HG02678 (cell line): ENCODE measurements around the gene CD84.
A peak's percentile ranks its signal among the peaks of the same experiment; 100 is the strongest.
"Not testable (repeated sequence)": the region's sequence is repeated elsewhere in the genome, so short reads cannot be mapped to it uniquely, and the experiment has no call there.

Experiments used
- ATAC-seq: cut with Tn5 transposase; IDR thresholded peaks from one replicate; pipeline ENCODE4 v1.9.1; 2021; ENCODE audit warnings: mild to moderate bottlenecking, moderate library complexity; ENCODE audit not compliant: unreplicated experiment

Gene CD84

DNA sequence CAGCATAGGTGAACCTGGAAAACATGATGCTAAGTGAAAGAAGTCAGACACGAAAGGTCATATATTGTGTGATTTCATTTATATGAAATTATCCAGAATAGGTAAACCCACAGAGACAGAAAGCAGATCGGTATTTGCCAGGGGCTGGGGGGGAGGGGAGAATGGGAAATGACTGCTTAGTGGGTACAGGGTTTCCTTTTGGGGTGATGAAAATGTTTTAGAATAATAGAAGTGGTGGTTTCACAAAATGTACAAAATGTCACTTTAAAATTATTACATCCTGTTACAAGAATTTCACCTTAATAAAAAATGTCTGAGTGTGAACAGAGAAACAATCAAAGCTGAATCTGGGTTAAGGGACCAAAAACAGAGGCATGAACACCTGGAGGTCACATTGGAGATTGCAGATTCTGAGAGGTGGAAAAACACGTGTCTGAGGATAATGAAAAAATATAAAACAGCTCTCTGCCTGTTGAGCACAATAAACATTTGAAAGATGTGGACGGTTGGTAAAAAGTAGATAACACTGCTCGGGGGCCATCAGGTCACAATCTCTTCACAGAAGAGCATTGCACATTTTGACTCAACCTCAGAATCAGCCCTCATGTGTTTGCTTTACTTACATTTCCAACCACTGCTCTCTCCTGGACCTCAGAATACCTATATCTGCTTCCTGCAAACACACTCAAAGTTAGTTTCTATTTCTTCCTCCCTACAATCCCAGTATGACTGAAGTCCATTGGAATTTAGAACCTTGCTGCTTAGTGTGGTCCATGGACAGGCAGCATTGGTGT is 59.5 kb downstream of the CD84 start:
- peak; percentile 45 for ATAC-seq

DNA sequence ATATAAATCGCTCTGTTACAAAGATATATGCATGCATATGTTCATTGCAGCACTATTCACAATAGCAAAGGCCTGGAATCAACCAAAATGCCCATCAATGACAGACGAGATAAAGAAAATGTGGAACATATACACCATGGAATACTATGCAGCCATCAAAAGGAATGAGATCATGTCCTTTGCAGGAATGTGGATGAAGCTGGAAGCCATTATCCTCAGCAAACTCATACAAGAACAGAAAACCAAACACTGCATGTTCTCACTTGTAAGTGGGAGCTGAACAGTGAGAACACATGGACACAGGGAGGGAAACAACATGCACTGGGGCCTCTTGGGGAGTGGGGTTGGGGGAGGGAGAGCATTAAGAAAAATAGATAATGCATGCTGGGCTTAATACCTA is 61.8 kb downstream of the CD84 start:
- ATAC-seq, result not testable (repeated sequence)

DNA sequence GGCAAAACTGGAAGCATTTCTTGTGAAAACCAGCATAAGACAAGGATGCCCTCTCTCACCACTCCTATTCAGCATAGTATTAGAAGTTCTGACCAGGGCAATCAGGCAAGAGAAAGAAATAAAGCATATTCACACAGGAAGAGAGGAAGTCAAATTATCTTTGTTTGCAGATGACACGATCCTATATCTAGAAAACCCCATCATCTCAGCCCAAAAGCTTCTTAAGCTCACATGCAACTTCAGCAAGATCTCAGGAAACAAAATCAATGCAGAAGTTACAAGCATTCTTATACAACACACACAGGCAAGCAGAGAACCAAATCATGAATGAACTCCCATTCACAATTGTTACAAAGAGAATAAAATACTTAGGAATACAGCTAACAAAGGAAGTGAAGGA is 63.4 kb downstream of the CD84 start:
- ATAC-seq, result not testable (repeated sequence)

DNA sequence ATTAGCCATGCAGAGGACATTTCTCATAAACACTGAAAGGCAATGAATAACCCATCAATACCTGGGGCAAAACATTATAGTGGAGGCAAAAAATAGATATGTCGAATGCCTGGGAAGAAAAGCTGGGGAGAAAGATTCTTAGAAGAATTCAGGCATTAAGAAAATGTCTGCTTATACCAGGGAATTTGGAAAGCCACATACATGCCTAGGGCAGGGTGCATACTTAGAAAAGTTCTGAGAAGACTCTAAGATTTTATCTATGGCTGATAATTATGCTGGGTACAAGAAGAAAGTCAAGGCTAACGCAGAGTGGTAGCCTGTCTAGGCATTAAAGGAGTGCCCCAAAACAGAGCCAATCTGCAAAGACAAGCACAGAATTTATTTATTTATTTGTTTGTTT is 74.6 kb downstream of the CD84 start:
- no peak for ATAC-seq

DNA sequence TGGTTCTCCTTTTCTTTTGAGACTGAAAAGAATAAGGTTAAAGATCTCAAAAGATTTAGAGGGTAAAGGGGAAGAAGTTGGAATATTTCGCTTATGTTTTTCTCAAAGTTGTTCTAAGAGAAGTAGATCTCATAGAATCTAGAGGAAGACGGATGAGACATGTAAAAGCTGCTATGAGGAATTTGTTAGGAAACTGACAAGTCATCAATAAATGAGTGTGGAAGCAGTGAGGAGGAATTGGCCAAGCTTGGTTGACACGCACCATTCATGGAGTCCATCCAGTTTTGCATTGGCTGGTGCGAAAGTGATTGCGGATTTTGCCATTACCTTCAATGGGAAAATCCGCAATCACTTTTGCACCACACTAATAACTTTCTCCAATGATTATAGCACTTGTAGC is 76.2 kb downstream of the CD84 start:
- ATAC-seq, result no peak

DNA sequence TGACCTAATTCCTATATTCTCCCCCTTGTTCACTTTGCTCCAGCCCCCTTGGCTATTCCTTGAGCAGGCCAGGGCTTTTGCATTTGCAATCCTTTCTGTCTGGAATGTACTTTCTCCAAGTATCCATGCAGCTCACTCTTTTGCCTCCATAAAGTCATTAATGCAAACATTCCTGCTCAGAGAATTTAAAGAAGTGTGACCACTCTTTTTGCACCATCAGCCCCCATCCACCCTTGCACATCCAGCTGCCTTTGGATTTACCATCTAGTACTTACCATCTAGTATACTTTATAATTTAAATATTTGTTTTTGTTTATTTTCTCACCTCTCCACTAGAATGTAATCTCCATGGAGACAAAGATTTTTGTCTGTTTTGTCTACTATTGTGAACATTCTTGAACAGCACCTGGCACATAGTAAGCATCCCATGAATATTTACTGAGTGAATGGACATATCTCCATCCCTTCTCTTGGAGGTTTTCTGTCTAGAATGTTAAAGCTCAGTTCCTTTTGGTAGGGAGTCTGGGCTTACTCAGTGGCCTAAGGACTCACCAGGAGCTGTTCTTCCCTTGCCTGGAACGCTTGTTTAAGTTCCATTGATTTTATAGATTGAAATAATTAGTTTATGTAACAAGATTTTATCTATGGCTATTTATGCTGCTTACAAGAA is 78.8 kb downstream of the CD84 start:
- ATAC-seq, result no peak

DNA sequence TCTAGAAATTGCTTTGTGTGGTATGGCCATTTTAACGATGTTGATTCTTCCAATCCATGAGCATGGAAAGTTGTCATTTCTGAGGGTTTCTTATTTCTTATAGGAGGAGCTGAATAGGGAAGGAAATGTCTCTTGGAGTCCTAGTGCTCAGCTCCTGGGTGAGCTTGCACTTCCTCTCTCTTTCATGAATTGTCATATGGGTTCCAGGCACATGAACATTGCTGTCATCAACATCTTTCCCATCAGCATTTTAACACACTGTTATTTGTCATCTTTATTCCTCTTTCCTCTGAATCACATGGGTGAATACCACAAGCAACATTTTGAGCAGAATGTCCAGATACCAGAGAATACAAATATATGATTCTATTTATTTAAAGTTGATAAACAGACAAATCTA is 79.7 kb downstream of the CD84 start:
- no peak for ATAC-seq

DNA sequence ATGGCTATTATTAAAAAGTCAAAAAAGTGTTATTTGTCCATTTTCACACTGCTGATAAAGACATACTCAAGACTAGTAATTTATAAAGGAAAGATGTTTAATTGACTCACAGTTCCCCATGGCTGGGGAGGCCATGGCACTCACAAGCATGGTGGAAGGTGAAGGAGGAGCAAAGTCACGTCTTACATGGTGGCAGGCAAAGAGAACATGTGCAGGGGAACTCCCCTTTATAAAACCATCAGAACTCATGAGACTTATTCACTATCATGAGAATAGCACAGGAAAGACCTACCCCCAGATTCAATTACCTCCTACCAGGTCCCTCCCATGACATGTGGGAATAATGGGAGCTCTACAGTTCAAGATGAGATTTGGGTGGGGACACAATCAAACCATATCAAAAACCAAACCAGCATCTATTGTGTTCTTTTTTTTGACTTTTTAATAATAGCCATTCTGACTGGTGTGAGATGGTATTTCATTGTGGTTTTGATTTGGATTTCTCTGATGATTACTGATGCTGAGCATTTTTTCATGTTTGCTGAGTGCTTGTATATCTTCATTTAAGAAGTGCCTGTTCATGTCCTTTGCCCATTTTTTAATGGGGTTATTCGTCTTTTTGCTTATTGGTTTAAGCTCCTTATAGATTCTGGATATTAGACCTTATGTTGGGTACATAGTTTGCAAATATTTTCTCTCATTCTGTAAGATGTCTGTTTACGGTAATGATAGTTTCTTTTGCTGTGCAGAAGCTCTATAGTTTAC is 80.8 kb downstream of the CD84 start:
- ATAC-seq, result not testable (repeated sequence)

DNA sequence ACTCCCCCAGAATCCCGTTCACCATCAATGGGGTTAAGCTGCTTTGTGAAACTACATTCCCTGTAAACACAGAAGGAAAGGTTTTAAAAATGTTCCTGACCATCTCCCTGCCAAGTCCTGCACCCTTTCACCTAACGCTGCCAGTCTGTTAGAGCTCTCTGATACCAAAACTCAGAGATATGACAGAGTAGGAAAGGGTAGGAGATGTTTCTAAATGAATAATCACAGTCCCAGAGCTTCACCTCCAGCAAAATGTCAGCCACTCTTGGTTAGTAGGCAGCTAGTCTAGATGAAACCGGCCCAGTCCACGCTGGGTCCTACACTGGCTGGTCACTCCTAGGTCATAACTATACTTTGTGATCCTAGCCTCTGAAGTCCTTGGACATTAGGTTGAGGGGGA is 83.0 kb downstream of the CD84 start:
- ATAC-seq, result no peak

DNA sequence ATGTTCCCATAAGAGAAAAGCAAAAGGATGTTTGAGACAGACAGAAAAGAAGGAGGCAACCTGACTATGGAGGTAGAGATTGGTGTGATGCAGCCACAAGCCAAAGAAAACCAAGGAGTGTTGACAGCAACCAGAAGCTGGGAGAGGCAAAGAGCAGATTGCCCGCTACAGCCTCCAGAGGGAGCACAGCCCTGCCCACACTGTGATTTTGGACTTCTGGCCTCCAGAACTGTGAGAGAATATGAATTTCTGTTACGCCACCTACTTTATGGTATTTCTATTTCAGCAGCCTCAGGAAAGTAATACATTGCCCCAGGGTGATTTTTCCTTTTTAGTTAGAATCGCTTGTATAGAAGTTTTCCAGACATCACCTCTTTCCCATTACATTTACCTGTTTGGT is 84.7 kb downstream of the CD84 start:
- ATAC-seq, result no peak

DNA sequence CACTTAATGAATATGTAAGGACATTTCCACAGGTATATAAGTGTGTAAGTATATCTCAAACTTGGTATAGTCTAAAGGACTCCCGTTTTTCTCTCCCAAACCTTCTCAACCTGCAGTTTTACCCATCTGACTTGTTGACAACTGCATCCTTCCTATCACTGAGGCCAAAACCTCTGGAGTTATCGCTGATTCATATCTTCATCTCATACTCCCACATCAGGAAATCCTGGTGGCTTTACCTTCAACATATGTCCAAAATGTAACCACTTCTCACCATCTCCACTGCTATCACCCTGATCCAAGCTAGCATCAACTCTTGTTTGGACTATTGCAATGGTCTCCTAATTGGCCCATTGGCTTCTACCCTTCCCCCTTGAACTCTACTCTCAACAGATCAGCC is 86.7 kb downstream of the CD84 start:
- ATAC-seq, result no peak

DNA sequence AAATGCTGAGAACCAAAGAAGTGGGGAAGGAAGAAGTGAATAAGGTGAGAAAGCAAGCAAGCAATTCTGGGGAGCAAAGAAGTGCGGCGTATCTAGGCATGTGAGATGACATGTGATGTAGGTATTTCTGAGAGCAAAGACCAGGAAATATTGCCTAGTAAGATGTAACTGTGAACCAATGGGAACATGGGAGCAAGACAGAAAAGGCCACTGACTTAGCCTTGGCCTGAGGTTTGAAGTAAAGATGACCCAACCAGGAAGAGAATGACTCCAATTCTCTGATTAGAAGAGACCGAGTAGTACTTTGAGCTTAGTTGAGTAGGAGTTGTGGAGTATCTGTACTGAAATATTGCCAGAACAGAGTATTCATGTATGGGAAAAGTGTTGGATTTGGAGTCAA is 87.3 kb downstream of the CD84 start:
- ATAC-seq, result no peak
